ENCODE measurements around the gene AGXT2. TPM values are rescaled to one million over a fixed set of nuclear protein-coding genes. Genes with fewer than 3 reads are reported as not detected.

AGXT2 gene
- total and polyA plus RNA-seq, 4 donors = 49.4 to 67.9 (median 50.6) TPM

DNA sequence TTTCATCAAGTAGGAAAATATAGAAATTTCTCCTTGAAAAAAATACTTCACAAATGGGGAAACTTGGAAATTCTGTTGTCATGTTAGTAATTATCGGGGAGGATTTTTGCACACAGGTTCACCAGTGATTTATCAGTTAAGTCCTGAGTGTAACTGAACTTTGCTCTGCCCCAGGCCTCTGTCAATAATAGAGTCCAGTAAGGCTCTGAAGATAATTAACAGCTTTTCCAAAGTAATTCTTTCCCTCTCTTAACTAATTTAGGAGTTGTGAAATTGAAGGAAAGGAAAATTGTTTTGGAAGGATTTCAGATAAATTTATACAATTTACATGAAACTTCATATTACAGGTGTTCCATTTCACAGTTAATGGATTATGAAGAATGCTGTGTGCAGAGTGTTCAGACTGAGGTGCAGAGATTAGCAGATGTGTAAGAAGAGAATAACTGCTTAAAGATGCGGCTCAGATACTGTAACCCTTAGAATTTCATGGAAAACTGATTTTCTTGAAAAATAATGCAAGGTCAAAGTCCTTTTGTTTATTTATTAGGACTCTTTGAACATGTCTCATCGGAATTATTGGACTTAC, 2.9 kb upstream of the AGXT2 start (continued):
- TF ChIP-seq, protein P1, sequence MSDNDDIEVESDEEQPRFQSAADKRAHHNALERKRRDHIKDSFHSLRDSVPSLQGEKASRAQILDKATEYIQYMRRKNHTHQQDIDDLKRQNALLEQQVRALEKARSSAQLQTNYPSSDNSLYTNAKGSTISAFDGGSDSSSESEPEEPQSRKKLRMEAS (IDR thresholded peaks at IDR 0.05) = no peak
- TF ChIP-seq JUND (IDR thresholded peaks at IDR 0.05) (peak; percentile 21 to 68), SP1 (IDR thresholded peaks at IDR 0.05) (peak; percentile 82), NR2F2 (IDR thresholded peaks at IDR 0.05) (no peak)
- TF ChIP-seq, protein P2, sequence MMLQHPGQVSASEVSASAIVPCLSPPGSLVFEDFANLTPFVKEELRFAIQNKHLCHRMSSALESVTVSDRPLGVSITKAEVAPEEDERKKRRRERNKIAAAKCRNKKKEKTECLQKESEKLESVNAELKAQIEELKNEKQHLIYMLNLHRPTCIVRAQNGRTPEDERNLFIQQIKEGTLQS (IDR thresholded peaks at IDR 0.05) = no peak

DNA sequence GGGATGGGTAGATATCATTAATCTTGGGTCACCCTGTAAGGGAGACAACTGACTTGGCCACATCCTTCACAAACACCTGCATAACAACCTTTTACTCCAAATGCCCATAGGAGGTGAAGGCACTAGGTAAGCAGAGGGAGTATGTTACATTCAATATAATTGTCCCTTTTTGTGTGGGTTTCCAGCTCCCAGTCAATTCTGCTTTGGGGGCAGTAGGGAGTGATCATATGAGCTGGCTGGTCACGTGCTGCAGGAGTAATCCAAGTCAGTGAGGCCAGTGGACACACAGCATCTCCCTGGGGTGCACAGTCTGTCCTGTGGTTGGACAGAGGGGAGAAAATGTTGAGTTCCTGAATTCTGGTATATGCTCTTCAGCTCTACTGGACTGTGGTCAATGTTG, 1.2 kb upstream of the AGXT2 start:
- Histone ChIP-seq H3K27me3 (ENCODE audit: control insufficient read depth in 4 of 4, insufficient read depth in 4 of 4, low read length in 3 of 4) (no peaks in the 10 kb centered on the region), H3K9me3 (ENCODE audit: control insufficient read depth in 4 of 4, low read length in 3 of 4) (no peaks in the 10 kb centered on the region), H3K27ac (ENCODE audit: low read depth in 1 of 2, low read length in 2 of 2) (peak overlapping the region; percentile 2 to 5), H3K36me3 (ENCODE audit: control insufficient read depth in 4 of 4, insufficient read depth in 3 of 4, low read depth in 1 of 4, low read length in 3 of 4) (peaks cover 0 to 4% (median 0%) of the 10 kb centered on the region in 4 donors), H3K4me3 (ENCODE audit: low read depth in 1 of 3, low read length in 3 of 3) (peak overlapping the region in 2 of 3 donors; percentile 51 to 65), H3K4me1 (ENCODE audit: control insufficient read depth in 4 of 4, insufficient read depth in 4 of 4, low read length in 3 of 4) (peaks cover 8 to 52% (median 41%) of the 10 kb centered on the region in 4 donors), H3K9ac (ENCODE audit: low read depth in 1 of 2, low read length in 2 of 2) (no peak overlapping the region)
- no peak for DNase-seq (ENCODE audit: low spot score)
- no peak for TF ChIP-seq RXRA (IDR thresholded peaks at IDR 0.05)
- TF ChIP-seq, protein P3, sequence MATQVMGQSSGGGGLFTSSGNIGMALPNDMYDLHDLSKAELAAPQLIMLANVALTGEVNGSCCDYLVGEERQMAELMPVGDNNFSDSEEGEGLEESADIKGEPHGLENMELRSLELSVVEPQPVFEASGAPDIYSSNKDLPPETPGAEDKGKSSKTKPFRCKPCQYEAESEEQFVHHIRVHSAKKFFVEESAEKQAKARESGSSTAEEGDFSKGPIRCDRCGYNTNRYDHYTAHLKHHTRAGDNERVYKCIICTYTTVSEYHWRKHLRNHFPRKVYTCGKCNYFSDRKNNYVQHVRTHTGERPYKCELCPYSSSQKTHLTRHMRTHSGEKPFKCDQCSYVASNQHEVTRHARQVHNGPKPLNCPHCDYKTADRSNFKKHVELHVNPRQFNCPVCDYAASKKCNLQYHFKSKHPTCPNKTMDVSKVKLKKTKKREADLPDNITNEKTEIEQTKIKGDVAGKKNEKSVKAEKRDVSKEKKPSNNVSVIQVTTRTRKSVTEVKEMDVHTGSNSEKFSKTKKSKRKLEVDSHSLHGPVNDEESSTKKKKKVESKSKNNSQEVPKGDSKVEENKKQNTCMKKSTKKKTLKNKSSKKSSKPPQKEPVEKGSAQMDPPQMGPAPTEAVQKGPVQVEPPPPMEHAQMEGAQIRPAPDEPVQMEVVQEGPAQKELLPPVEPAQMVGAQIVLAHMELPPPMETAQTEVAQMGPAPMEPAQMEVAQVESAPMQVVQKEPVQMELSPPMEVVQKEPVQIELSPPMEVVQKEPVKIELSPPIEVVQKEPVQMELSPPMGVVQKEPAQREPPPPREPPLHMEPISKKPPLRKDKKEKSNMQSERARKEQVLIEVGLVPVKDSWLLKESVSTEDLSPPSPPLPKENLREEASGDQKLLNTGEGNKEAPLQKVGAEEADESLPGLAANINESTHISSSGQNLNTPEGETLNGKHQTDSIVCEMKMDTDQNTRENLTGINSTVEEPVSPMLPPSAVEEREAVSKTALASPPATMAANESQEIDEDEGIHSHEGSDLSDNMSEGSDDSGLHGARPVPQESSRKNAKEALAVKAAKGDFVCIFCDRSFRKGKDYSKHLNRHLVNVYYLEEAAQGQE (IDR thresholded peaks at IDR 0.05) = no peak
- no peak for TF ChIP-seq RAD21 (IDR thresholded peaks at IDR 0.05)
- TF ChIP-seq, protein P4, sequence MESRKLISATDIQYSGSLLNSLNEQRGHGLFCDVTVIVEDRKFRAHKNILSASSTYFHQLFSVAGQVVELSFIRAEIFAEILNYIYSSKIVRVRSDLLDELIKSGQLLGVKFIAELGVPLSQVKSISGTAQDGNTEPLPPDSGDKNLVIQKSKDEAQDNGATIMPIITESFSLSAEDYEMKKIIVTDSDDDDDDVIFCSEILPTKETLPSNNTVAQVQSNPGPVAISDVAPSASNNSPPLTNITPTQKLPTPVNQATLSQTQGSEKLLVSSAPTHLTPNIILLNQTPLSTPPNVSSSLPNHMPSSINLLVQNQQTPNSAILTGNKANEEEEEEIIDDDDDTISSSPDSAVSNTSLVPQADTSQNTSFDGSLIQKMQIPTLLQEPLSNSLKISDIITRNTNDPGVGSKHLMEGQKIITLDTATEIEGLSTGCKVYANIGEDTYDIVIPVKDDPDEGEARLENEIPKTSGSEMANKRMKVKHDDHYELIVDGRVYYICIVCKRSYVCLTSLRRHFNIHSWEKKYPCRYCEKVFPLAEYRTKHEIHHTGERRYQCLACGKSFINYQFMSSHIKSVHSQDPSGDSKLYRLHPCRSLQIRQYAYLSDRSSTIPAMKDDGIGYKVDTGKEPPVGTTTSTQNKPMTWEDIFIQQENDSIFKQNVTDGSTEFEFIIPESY (IDR thresholded peaks at IDR 0.05) = no peak
- TF ChIP-seq JUND (IDR thresholded peaks at IDR 0.05) = no peak
- no peak for TF ChIP-seq NR2F2 (IDR thresholded peaks at IDR 0.05)
- no peak for TF ChIP-seq FOXA1 (IDR thresholded peaks at IDR 0.05)
- no peak for TF ChIP-seq YY1 (IDR thresholded peaks at IDR 0.05)
- TF ChIP-seq, protein P2 (IDR thresholded peaks at IDR 0.05) = no peak
- no peak for TF ChIP-seq SP1 (IDR thresholded peaks at IDR 0.05)
- no peak for TF ChIP-seq HNF4G (IDR thresholded peaks at IDR 0.05)
- TF ChIP-seq HNF4A (conservative IDR thresholded peaks at IDR 0.05) = no peak
- TF ChIP-seq, protein P1 (IDR thresholded peaks at IDR 0.05) = no peak
- no peak for TF ChIP-seq GABPA (IDR thresholded peaks at IDR 0.05 in 1 of 2, conservative IDR thresholded peaks at IDR 0.05 in 1 of 2)
- TF ChIP-seq EGR1 (IDR thresholded peaks at IDR 0.05; ENCODE audit: low read depth in 2 of 2) = no peak
- TF ChIP-seq FOXA2 (IDR thresholded peaks at IDR 0.05) = no peak
- 50% methylated on average over 1 of the region's 1 CpG for WGBS
